HG03571 (cell line): ENCODE measurements around the gene TTC28.

Experiments used
- ATAC-seq: cut with Tn5 transposase; IDR thresholded peaks from one replicate; pipeline ENCODE4 v1.9.1; 2021; ENCODE audit not compliant: unreplicated experiment

The TTC28 gene

DNA sequence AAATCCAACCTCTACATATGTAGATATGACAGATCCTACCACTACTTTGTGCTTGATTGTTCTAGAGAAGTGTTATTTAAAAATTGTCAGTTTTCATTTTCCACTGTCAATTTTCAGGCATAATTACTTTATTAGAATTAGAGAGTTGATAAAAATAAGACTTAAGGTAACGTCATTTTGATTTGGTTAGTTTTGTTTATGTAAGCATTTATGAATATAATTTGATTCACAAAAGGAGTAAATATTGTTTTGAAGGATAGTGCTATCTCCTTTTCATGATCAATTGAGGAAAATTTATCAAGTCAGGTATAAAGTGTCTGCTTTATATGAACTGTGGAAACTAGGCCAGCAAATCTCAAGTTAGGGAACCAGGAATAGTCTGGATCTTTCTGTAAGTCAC is 718.0 kb downstream of the TTC28 start:
- ATAC-seq = no peak

DNA sequence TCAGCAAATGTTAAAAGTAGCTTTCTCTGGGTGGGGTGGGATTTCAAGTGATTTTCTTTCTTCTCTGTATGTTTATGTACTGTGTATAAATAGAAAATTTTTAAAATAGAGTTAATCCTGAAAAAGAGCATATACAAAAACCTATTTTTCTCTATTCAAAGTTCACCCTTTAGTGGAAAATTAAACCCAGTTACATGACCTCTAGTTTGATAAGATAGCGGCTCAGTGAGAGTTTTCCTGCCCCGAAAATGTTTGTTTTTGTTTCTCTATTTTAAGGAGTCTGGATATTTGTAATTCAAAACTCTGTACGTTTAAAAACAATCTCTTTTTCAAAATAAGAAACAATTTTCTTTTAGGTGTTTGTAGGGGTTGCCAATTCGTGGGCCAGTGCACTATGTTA is 718.5 kb downstream of the TTC28 start:
- ATAC-seq = no peak

DNA sequence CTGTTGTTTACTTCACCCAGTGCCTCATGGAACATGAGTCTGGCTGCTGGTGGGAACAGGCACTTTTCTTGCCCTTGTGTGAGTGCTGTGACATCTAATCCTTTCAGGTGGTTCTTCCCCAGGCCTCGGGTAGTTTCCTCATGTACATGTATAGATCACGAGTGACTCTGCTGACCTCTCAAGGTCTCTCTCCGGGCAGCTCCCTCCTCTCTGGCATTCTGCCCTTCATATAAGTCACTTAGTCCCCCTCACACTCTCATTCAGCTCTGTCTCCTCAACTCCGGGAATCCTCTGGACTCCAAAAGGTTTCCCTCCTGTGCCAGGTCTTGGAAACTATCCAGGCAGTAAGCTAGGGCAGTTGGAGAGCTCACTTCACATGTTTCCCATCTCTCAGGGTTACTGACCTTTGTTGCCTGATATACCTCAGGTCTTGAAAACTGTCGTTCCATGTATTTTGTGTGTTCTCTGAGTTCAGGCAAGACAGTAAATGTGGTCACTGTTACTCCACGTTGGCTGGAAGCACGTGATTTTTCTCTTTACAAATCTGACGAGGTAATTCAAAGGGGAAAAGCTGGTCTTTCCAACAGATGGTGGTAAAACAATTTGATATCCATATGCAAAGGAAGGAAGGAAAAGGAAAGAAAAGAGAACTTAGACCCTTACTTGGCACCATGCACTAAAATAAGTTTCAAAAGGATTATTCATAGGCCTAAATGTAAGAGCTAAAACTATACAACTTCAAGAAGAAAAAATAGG is 720.1 kb downstream of the TTC28 start:
- ATAC-seq = no peak

DNA sequence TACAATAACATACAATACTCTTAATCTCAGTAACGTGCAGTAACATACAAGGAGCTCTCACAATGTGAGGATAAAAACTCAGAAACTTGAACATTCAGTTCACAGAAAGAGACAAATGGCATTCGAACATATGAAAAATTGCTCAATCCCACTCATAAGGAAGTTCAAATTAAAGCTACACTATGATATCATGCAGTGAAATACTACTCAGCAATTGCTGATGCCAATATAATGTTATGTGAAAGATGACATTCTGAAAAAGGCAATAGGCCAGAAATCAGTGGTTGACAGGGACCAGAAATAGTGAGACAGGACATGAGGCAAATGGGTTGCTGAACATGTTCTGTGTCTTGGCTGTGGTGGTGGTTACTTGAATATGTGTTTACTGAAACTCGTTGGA is 726.9 kb downstream of the TTC28 start:
- ATAC-seq = no peak

DNA sequence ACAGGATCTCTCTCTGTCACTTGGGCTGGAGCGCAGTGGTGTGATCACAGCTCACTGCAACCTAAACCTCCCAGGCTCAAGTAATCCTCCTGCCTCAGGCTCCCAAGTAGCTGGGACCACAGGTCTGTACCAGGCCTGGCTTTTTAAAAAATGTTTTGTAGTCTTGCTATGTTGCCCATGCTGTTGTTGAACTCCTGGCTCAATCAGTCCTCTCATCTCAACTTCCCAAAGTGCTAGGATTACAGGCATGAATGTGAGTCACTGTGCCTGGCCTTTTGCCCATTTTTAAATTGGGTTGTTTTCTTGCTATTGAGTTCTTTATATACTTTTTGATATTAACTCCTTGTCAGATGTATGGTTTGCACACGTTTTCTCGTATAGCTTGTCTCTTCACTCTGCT is 727.5 kb downstream of the TTC28 start:
- ATAC-seq = no peak

DNA sequence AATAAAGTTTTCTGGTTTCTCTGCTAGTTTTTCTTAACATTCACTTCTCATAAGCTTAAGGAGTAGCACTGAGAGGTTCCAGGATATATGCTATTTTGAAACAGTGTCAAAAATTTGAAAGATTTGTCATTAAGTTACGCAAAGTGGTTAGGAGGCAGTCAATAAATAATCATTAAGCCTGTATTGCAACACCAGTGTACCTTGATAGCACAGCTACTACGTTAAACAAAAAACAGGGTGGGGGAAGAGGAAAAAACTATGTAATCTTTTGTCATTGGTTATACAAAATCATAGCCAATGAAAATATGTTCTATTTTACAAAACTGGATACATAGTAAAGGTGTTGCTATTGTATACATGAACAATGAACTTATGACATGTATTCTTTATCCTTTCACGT is 730.2 kb downstream of the TTC28 start:
- ATAC-seq = no peak

DNA sequence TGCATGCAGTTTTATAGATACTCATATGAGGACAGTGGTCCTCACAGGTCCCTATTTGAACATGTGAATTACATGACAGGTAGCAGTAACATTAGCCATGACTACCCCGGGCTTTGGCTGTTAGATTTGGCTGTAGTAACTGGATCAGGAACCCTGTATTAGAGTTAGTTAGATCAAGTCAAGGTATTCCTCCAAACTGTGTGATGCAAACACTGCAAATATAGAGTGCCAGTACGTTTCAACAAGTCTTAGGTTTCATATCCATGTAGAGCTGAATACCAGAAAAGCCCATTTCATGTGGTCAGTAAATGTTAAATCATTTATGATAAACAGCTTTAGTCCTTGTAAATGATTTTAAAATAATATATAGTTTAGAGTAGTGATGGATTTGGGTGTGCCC is 731.1 kb downstream of the TTC28 start:
- no peak for ATAC-seq

DNA sequence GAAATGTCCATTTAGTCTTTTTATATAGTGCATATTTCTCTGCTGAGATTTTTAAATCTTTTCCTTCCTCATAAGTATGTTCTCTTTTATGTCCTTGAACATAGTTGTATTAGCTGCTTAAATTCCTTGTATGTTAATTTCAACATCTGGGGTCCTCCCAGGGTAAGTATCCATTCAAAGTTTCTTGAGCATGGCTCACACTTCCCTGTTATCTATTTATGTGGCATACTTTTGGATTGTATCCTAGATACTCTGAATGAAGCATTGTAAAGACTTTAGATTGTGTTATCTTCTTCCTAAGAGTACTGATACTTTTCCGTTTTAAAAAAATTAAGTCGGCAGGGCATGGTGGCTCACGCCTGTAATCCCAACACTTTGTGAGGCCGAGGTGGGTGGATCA is 732.2 kb downstream of the TTC28 start:
- no peak for ATAC-seq

DNA sequence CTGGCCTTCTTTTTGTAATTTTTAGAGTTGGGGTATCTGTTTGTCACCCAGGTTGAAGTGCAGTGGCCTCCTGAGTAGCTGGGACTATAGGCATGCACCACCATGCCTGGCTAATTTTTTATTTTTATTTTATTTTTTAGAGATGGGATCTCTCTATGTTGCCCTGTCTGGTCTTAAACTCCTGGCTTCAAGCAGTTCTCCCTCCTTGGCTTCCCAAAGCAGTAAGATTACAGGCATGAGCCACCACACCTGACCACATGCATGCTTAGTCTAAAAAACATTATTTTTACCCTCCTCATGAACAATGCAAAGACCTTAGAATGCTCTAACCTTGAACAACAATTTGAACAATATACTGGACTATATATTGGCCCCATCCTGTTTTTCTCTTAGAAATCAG is 738.5 kb downstream of the TTC28 start:
- no peak for ATAC-seq

DNA sequence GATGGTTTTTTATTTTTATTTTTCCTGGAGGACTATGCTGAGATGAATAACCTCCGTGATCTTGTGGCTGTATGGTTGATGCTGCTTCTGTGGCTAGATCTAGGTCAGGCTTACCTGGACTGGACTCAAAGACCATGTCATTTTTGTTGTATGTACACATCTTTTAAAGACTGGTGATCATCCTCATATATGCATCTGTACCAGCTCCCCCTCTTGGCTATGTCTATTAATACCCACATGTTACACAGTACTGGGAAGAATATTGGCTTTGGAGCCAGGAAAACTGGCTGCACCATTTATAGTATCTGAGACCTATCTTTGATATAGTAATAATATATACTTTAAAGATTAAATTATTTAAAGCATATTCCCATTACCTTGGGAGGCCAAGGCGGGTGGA is 742.2 kb downstream of the TTC28 start:
- ATAC-seq = no peak

DNA sequence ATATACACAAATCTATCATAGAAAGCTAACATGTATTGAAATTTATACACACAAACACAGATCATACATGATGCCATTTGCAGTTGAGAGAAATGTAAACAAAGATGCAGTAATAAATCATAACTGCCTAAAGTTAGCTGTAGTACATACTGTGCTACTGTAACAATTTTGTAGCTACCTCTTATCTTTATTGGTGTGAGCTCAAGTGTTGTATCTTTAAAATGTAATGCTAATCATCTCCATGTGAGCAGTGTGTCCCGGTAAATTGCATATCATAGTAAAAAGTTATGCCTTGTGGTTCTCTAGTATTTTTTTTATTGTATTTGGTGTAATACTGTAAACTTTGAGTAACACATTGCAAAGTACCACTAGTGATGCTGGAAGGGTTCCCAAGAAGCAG is 743.7 kb downstream of the TTC28 start:
- no peak for ATAC-seq

DNA sequence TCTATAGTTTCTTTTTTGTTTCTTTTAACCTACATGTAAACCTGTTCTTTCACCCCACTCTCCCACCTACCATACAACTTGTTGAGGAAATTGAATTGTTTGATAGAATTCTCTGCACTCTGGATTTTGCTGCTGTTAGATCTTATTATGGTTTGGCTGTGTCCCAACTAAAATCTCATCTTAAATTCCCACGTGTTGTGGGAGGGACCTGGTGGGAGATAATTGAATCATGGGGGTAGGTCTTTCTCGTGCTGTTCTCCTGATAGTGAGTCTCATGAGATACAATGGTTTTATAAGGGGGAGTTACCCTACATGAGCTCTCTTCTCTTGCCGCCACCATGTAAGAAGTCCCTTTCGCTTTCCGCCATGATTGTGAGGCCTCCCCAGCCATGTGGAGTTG is 745.6 kb downstream of the TTC28 start:
- no peak for ATAC-seq

DNA sequence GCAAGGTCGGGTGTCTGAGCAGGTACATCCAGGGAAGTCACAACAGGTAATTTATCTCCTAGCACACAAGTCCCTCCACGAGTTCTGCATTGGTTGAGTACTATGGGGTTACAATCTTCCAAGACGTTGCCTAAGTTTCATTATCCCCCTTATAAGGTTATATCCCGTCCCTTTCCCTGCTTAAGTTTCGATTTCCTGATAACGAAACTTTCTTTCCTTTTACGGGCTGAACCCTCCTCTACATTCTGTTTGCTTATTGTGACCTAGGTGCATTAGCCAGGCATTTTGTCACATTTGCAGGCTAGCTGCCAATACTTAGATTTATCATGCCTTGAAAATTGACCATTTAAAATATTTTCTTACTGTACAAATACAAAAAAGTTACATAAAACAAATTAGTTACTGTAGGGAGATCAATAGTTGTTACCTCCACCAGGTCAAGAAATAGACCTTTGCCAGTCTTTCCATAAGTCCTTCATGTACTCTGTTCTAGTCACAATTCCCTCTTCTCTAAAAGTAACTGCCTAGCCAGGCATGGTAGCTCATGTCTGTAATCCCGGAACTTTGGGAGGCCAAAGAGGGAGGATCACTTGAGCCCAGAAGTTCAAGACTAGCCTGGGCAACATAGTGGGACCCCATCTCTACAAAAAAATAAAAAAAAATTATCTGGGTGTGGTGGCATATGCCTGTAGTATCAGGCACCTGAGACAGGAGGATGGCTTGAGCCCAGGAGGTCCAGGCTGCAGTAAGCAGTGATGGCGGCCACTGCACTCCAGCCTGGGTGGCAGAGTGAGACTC is 746.3 kb downstream of the TTC28 start:
- no peak for ATAC-seq

DNA sequence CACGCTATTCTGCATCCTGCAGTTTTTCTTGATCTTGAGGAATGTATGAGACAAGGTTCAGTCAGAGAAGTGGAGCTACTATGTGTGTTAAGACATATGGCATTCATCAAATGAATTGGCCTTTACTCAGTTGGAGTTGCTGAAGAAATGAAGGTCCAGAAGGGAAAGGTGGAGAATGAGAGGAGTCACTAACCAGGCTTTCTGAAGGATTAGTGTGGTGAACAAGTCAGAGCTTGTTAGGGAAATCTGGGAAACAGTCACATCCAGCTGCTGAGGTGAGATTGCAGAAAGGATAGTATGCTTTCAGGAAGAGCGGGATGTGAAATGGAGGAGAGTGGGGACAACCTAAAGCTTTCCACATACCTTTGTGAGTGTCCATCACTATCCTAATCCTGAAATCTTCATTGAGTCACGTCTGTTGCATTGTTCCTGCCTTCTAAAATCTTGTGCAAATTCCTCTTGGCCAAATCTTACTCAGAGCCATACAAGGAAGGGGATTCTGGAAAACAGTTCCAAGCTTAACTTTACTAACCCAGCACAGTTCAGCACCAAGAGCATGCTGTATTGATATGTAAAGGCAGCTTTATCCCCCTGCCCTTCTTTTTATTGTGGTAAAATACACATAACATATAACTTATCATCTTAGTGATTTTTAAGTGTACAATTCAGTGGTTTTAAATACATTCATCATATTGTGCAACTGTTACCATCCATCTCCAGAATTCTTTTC is 749.1 kb downstream of the TTC28 start:
- ATAC-seq = no peak
